Fibroblast of the aortic adventitia (primary cell): ENCODE data around the gene CORT. TPM values are rescaled to one million over a fixed set of nuclear protein-coding genes. Genes with fewer than 3 reads are reported as not detected.

Source experiments
- DNase-seq: peaks from one replicate; pipeline ENCODE4 v3.0.0-alpha.2; 2010; ENCODE audit warnings: low read depth
- H3K4me3 ChIP-seq: 2 replicates; pipeline ENCODE4 v1.5.1; 2011; ENCODE audit warnings: low read depth, mild to moderate bottlenecking, control low read depth, low read length, moderate library complexity
- total RNA-seq: library from RNA; depleted of rRNA; stranded (reverse); fragments of >200 nt; gene quantifications from 2 replicates; pipeline ENCODE4 v1.2.3, GENCODE V29; 2012; ENCODE audit warnings: low replicate concordance
- TF ChIP-seq, protein P1 (sequence below): IDR thresholded peaks from 2 replicates; pipeline ENCODE4 v1.5.1; 2011; ENCODE audit warnings: mild to moderate bottlenecking, low read length, control low read depth, inconsistent platforms; ENCODE audit not compliant: insufficient read depth

The CORT gene
- total RNA-seq, 1 donor, result 0.36 TPM

DNA sequence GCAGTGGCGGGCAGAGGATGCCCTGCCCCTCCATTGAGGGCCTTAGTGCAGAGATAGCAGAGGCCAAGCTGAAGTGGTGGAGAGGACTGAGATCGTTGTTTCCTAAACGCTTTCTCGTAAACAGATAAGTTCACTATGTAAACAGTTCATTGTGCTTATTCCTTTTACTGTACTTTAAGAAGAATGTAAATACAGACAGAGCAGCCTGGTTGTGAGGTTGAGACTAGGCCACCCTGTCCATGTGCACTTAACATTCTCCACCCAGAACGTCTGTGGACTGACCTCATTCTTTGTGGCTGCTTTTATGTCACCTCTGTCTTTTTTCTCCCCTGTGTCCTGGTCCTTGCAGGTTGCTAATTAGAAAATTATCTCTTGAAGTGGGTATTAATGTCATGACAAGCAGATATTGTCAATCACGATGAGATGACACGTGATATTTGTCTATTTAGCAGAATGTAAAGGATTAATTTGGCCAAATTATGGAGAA lies 11.1 kb upstream of the CORT start:
- no peak for DNase-seq
- TF ChIP-seq, protein P1, sequence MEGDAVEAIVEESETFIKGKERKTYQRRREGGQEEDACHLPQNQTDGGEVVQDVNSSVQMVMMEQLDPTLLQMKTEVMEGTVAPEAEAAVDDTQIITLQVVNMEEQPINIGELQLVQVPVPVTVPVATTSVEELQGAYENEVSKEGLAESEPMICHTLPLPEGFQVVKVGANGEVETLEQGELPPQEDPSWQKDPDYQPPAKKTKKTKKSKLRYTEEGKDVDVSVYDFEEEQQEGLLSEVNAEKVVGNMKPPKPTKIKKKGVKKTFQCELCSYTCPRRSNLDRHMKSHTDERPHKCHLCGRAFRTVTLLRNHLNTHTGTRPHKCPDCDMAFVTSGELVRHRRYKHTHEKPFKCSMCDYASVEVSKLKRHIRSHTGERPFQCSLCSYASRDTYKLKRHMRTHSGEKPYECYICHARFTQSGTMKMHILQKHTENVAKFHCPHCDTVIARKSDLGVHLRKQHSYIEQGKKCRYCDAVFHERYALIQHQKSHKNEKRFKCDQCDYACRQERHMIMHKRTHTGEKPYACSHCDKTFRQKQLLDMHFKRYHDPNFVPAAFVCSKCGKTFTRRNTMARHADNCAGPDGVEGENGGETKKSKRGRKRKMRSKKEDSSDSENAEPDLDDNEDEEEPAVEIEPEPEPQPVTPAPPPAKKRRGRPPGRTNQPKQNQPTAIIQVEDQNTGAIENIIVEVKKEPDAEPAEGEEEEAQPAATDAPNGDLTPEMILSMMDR, result no peak
- H3K4me3 ChIP-seq, result no peak overlapping the region

DNA sequence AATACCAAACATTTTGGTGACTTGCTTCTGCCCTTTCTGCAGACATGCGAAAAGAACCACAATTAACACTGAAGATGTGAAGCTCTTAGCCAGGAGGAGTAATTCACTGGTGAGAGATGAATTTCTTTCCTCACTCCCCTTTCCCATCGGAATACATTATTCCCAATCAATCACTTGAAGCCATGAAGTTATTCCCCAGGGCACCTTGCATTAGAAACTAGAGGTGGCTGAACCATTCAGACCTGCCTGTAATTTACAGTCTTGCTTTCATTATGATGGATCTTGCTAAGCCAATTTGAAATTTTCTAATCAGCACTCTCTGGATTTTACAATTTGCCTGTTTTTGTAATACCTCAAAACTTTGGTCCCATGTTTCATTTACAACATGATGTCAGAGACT lies 9.5 kb upstream of the CORT start:
- no peak for DNase-seq
- TF ChIP-seq, protein P1, result no peak
- H3K4me3 ChIP-seq, result no peak overlapping the region

DNA sequence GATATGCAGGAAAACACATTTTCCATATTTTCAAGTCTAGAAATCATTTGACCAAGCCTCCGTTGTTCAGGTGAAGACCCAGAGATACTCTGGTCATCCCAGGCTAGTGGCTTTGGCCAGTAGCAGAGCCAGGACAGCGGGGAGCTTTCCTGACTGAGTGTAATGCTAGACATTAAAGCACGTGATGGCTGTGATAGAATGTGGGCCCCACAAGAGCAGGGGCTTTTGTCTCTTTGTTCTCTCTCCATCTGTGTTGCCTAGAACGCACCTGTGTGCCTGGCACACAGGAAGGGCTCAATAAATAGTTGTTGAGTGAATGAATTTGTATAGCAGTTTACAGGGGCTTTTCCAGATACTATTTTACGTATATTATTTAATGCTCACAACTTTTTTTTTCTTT lies 9.0 kb upstream of the CORT start:
- no peak overlapping the region for H3K4me3 ChIP-seq
- TF ChIP-seq, protein P1, result no peak
- no peak for DNase-seq

DNA sequence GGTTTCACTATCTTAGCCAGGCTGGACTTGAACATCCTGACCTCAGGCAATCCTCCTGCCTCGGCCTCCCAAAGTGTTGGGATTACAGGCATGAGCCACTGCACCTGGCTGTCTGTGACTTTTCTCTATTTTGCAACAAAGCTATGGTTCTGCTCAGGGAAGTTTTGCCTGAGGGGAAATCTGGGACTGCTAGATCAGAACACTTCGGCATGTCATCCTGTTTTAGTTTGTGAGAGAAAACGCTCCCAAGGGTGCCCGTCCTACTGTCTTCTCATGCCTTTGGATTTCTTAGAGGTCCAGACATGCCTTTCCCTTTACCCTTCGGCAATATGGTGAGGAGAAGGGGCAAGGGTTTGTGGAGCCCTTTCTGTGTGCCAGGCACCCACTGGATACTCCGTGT lies 5.6 kb upstream of the CORT start:
- H3K4me3 ChIP-seq, result no peak overlapping the region
- no peak for DNase-seq
- TF ChIP-seq, protein P1, result no peak

DNA sequence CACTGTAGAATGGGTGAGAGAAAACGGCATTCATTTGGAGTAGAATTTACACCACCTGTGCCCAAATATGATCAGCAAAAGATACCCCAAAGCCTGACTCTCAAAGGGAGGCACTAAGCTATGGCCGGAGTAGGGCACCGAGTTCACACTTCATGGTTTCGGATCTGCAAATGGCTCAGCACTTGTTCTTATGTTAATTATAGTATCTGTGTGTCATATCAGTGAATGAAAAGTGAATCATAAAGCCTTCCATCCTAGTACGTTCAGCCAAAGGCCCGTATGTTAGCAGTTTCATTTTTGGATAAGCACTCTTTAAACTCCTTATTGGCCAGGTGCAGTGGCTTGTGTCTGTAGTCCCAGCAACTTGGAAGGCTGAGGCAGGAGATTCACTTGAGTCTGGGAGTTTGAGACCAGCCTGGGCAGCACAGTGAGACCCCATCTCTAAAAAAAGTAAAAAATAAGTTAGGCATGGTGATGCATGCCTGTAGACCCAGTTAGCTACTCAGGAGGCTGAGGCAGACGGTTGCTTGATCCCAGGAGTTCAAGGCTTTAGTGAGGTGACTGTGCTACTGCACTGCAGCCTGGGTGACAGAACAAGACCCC lies 4.9 kb upstream of the CORT start:
- no peak for DNase-seq

DNA sequence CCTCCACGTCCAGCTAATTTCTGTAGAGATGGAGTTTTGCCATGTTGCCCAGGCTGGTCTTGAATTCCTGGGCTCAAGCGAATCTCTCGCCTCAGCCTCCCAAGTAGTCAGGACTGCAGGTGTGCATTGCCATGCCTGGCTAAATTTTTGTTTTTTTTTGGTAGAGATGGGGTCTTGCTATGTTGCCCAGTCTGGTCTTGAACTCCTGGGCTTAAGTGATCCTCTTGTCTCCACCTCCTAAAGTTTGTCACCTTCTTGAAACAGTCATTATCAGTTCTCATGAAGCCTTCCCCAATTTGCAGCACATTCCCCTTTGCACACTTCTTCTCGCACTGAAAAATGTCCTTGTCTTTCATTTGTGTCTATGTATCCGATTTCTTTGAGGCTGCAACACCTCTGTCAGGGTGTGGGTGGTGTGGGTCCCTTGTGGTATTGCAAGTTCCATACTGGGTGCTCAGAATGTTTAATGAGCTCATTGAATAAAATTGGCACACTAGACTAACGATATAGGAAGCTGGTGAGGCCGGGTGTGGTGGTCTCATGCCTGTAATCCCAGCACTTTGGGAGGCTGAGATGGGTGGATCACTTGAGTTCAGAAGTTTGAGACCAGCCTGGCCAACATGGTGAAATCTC lies 2.9 kb upstream of the CORT start:
- H3K4me3 ChIP-seq, result no peak overlapping the region
- TF ChIP-seq, protein P1, result no peak
- DNase-seq, result no peak

More for the DNA sequence above, 4.9 kb upstream of the CORT start:
- no peak overlapping the region for H3K4me3 ChIP-seq
- TF ChIP-seq, protein P1, result no peak
